Measurements from ENCODE around the gene AFF1. TPM values are rescaled to one million over a fixed set of nuclear protein-coding genes. Genes with fewer than 3 reads are reported as not detected.
"Not testable (repeated sequence)": the region's sequence is repeated elsewhere in the genome, so short reads cannot be mapped to it uniquely, and the experiment has no call there.

AFF1 gene
- total RNA-seq, 1 donor from 2014 or later = 77.8 TPM

DNA sequence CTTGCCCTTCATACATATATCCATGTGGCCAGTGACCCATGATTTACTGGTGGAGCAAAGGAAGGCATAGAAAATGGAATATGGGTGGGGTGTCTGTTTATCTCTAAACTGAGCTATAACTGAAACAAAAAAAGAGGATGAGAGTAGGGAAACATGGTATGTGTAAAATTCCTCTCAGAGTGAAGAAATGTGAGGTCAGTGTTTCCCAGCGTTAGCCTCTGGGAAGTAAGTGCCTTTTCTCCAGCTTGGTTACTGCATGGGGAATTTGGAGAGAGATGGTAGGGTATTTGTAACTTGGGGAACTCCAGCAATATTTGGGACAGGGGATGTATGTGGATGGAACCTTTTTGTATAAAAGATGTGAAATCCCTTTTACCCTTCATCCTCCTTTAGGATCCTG, 89.4 kb downstream of the AFF1 start:
- ATAC-seq (no peak), DNase-seq (no peak)
- intact Hi-C loops (cut with micrococcal nuclease) = no loop called here

GRCh38 chr4:87025023-87025613, 90.3 kb downstream of the AFF1 start:
- intact Hi-C loops (cut with micrococcal nuclease) = no loop called here
- ATAC-seq (no peak), DNase-seq (no peak)

DNA sequence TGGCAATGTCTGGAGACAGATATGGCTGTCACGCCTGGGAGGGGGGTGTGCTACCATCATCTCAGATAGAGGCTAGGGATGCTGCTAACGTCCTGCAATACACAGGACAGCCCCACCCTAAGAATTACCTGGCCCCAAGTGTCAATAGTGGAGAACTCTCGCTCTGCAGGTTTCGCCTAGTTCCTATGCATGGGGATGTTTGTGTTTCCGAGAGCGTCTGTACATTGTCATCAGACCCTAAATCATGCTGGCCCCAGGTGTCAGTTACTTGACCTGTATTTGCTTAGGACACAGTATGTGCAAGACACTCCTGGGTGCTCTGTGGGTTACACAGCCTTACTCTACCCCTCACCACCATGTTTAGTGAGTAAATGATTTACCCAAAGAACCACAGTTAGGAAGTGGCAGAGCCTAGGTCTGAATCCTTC, 90.8 kb downstream of the AFF1 start:
- no peak for DNase-seq
- ATAC-seq = no peak
- intact Hi-C loops (cut with micrococcal nuclease) = no loop called here

GRCh38 chr4:87026800-87027495, 92.1 kb downstream of the AFF1 start:
- intact Hi-C loops (cut with micrococcal nuclease) = no loop called here
- DNase-seq (no peak), ATAC-seq (peak; percentile 37)

GRCh38 chr4:87029356-87029755, 94.5 kb downstream of the AFF1 start:
- DNase-seq (no peak), ATAC-seq (peak; percentile 80)
- intact Hi-C loops (cut with micrococcal nuclease) = no loop called here

DNA sequence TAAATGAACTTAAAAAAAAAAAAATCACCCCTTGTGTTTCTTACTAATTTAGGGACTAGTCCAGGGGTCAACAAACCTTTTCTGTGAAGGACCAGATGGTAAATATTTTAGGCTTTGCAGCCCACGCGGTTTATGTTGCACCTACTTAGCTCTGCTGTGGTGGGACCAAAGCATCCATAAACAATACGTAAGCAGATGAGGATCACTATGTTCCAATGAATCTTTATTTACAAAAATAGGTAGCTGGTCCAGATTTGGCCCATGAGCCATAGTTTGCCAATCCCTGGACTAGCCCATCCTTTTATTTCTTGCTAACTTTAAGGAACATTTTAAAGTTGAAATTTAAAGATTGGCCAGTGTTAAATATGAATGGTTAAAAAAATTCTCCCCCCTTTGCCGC, 95.3 kb downstream of the AFF1 start:
- DNase-seq (no peak), ATAC-seq (no peak)
- intact Hi-C loops (cut with micrococcal nuclease) = no loop called here

DNA sequence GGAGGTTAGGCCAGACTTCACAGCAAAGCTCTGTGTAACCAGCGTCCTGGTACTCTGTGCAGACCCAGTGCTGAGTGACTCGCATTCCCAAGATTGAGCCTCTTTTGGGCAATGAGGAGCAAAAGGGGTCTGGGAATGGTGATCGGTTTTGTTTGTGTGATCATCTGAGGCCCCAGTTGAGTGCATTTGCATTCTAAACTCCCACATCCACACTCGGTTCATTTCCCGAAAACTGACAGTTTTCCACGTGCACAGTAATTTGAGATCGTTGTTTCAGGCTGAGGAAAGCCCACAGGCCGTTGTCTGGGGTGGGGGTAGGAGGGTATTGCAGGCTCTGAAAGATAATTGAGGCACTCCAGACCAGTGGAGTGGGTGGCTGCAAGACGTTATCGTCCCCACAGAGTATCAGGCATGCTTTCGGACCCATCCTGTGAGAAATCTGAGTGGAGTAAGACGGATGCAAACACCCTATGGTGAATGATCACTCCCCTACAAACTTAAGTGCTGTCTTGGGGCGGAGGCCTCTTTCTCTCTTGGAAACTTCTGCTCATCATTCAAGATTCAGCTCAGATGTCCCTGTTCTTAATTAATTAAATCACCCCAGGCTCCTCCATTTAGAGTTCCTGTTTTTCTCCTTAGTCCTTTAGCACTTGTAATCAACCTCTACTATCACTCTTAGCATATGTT, 96.1 kb downstream of the AFF1 start:
- DNase-seq = no peak
- peak; percentile 18 for ATAC-seq
- intact Hi-C loops (cut with micrococcal nuclease) = no loop called here

DNA sequence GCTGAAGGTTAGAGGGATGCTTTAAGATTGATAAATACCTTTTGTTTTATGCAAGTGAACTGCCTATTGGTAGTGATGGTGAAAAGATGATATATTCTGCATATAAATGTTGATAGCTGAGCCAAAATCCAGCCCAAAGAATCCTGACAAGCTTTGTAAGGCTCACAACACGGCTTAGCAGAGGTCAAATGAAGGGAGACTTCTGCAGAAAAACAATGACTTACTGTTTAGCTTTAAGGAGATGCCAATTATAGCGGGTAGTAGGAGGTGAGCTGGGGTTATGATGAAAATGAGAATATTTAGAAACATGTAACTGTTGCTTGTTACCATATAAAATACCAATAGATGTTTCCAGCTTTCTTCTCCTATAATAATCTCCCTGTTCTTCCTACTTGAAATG, 97.1 kb downstream of the AFF1 start:
- ATAC-seq (no peak), DNase-seq (no peak)
- intact Hi-C loops (cut with micrococcal nuclease) = no loop called here

DNA sequence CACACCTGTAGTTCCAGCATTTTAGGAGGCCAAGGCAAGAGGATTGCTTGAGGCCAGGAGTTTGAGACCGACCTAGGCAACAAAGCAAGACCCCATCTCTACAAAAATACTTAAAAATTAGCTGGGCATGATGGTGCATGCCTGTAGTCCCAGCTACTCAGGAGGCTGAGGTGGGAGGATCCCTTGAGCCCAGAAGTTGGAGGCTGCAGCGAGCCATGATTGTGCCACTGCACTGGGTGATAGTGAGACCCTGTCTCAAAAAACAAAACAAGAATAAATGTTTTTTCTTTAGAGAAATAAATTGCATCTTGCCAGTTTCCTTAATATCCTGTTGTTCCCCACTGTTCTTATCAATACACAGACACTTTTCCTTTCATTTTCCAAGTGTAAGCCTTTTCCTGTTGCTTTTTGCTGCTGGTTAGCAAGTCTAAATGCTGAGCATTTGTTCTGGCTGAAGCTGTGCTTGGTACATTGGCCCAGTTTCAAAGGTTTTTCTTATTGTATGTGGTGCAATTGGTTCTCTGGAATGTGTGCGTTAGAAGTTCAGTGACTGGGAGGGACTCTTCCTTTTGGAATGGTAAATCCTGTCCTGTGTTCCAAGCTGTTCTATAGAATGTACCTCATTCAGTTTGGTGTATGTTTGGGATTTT, 98.2 kb downstream of the AFF1 start:
- ATAC-seq = peak; percentile 9
- intact Hi-C loops (cut with micrococcal nuclease) = no loop called here
- DNase-seq = no peak

DNA sequence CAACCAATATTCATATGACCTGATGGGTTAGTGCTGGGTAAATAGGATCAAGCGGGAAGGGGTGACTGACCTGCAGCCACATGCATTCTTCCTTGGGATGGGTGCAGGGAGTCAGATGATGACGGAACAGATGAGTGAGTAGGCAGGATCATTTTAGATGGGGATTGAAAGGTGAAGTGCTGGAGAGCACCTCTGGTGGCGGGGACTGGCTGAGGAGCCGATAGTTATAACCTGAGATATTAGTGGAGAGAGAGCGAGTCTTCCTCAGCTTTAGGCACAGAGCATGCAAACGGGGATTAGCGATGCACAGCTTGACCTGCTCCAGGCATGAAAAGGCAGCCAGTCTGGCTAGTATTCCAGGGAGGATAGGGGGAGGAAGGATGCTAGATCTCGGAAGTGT, 99.1 kb downstream of the AFF1 start:
- no peak for ATAC-seq
- intact Hi-C loops (cut with micrococcal nuclease) = no loop called here

GRCh38 chr4:87034527-87034926, 99.7 kb downstream of the AFF1 start:
- DNase-seq (no peak), ATAC-seq (no peak)
- intact Hi-C loops (cut with micrococcal nuclease) = no loop called here

More for the DNA sequence above, 99.1 kb downstream of the AFF1 start:
- no peak for DNase-seq

DNA sequence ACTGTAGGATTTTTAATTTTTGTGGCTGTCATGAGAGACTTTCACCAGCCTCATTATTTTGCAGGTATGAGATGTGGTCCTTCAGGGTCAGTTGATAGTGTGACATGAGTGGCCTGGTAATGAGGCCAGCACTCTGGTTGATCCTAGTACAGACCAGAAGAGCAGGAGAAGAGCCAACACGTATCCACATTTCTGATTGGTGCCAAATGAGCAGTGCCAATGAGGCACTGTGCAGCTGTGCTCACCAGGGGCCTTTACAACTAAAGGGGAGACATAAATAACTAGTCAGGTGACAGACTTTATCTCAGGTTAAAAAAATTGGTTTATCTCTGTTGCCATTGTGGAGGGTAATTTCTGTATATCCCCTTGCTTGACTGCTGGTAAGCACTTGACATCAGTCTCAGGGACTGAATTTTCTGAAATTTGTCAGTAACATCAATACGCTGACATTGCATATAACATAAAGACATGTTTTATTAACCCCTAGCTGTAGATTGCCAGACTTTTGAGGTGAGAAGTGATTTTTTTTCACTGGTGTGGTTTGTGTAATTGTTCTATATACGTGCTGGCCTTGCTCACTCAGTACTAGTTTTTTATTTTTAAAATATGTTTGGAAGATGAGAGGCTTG, 101.2 kb downstream of the AFF1 start:
- ATAC-seq (peak; percentile 80), DNase-seq (no peak)
- intact Hi-C loops (cut with micrococcal nuclease) = no loop called here

DNA sequence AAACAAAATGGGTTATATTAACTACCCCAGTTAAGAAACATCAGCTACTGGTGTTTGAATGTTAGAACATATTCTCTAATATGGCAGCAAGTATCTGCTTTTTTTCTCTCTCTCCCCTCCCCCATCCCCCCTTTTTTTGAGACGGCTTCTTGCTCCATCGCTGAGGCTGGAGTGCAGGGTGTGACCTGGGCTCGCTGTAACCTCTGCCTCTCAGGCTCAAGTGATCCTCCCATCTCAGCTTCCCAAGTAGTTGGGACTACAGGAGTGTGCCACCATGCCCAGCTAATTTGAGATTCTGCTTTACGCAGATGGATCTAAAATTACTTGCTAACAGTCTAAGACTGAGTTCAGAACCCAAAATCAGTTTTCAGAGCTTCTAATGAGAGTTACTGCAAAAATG, 101.9 kb downstream of the AFF1 start:
- intact Hi-C loops (cut with micrococcal nuclease) = no loop called here
- DNase-seq (no peak), ATAC-seq (no peak)

DNA sequence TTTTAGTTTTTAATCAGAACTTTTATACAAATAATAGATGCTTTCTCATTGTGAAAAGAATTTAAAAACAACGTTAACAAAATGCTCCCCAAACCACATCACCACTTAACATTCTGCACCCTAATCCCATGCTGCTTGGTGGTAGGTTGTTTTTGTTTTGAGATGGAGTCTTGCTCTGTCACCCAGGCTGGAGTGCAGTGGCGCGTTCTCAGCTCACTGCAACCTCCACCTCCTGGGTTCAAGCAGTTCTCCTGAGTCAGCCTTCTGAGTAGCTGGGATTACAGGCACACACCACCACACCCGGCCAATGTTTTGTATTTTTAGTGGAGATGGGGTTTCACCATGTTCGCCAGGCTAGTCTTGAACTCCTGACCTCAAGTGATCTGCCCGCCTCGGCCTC, 102.4 kb downstream of the AFF1 start:
- DNase-seq; intact Hi-C loops (cut with micrococcal nuclease); ATAC-seq: not testable (repeated sequence)

DNA sequence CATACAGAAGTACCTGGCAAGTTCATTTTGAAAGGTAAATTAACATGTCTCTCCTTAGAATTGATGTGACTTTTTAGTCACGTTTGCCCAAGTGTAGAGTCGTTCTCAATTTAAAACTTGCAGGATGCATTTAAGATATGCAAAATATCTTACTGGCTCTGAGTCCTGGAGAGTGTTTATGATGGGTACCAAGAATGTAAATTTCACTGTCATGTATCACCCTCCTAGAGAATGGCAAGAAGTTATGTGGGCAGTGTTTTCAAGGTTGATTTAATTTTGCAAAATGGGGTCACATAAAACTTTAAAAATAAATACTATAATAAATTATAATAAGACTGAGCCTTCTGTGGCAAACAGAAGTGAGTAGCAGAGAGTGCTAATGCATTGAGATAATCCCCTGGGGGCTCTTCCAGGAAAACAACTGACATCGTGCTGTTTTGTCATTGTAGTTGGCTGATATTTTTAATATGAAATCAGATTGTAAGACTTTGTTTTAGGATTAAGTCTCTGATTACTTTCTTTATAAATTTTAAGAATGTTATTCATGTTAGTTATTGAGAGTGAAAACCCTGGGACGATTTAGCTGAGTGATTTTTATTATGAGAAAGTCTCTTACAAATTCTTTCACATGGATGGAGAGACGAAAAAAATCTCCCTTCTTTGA, 103.0 kb downstream of the AFF1 start:
- intact Hi-C loops (cut with micrococcal nuclease) = no loop called here

GRCh38 chr4:87038837-87039615, 104.2 kb downstream of the AFF1 start:
- intact Hi-C loops (cut with micrococcal nuclease) = no loop called here
- ATAC-seq = peak; percentile 72
- DNase-seq = peak; percentile 69

More for the DNA sequence above, 103.0 kb downstream of the AFF1 start:
- DNase-seq (no peak), ATAC-seq (no peak)

DNA sequence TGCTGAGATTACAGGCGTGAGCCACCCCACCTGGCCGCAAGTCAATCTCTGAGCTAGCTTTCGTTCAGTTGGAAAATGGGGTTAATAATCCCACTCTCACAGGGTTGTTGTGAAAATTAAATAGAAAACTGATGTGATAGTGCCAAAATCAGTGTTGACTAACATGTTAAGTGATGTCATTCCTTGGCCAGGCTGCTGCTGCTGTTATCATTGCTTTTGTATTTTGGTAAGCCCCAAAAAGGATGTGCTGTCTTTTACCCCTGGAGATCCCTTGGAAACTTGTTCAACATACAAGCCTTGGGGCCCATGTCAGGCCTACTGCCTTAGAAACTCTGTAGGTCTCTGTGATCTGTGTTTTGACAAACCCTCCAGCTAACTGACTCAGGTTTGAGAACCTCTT, 106.3 kb downstream of the AFF1 start:
- intact Hi-C loops (cut with micrococcal nuclease) = no loop called here
- ATAC-seq = peak; percentile 38
- DNase-seq = no peak

- intact Hi-C loops (cut with micrococcal nuclease) = no loop called here
- ATAC-seq (no peak), DNase-seq (no peak)
These were observed 107.4 kb downstream of the AFF1 start for GRCh38 chr4:87042221-87042620.

Measured in left ventricle myocardium superior (tissue), 1 donor.